HG02885 (cell line): ENCODE measurements around the gene NEIL3.

Experiments used
- ATAC-seq: cut with Tn5 transposase; IDR thresholded peaks from one replicate; pipeline ENCODE4 v1.9.1; 2021; ENCODE audit warnings: mild to moderate bottlenecking; ENCODE audit not compliant: unreplicated experiment, poor library complexity

Gene NEIL3, protein sequence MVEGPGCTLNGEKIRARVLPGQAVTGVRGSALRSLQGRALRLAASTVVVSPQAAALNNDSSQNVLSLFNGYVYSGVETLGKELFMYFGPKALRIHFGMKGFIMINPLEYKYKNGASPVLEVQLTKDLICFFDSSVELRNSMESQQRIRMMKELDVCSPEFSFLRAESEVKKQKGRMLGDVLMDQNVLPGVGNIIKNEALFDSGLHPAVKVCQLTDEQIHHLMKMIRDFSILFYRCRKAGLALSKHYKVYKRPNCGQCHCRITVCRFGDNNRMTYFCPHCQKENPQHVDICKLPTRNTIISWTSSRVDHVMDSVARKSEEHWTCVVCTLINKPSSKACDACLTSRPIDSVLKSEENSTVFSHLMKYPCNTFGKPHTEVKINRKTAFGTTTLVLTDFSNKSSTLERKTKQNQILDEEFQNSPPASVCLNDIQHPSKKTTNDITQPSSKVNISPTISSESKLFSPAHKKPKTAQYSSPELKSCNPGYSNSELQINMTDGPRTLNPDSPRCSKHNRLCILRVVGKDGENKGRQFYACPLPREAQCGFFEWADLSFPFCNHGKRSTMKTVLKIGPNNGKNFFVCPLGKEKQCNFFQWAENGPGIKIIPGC

GRCh38 chr4:177309522-177310371, at the start of gene NEIL3:
Gene NEIL3, plus strand, starts transcription at chr4:177309874. Its CDS starts 80 bp downstream, at chr4:177309954.
- ATAC-seq: peak; percentile 85

DNA sequence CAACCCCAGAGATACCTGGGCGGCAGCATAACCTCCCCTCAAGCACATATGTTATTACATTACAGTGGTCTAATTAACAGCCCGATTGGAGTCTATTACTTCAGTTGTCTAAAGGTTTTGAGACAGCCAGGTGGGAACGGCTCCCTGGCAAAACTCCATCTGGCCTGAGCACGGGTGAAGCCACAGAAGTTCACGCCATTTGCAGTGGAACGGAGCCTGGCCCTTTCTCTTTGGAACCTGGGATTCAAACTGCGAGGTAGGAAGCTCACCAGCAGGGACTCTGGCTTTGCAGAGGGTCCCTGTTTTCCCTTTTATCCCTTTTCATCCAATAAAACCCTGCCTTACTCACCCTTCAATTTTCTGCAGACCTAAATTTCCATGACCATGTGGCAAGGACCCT, 45.9 kb upstream of the NEIL3 start:
- ATAC-seq: no peak

- no peak for ATAC-seq
Measured at GRCh38 chr4:177264788-177265422, 44.8 kb upstream of the NEIL3 start.

GRCh38 chr4:177265729-177266128, 43.9 kb upstream of the NEIL3 start:
- no peak for ATAC-seq

GRCh38 chr4:177266506-177266905, 43.2 kb upstream of the NEIL3 start:
- no peak for ATAC-seq

GRCh38 chr4:177267911-177268310, 41.8 kb upstream of the NEIL3 start:
- ATAC-seq: no peak

GRCh38 chr4:177271091-177271490, 38.6 kb upstream of the NEIL3 start:
- no peak for ATAC-seq

DNA sequence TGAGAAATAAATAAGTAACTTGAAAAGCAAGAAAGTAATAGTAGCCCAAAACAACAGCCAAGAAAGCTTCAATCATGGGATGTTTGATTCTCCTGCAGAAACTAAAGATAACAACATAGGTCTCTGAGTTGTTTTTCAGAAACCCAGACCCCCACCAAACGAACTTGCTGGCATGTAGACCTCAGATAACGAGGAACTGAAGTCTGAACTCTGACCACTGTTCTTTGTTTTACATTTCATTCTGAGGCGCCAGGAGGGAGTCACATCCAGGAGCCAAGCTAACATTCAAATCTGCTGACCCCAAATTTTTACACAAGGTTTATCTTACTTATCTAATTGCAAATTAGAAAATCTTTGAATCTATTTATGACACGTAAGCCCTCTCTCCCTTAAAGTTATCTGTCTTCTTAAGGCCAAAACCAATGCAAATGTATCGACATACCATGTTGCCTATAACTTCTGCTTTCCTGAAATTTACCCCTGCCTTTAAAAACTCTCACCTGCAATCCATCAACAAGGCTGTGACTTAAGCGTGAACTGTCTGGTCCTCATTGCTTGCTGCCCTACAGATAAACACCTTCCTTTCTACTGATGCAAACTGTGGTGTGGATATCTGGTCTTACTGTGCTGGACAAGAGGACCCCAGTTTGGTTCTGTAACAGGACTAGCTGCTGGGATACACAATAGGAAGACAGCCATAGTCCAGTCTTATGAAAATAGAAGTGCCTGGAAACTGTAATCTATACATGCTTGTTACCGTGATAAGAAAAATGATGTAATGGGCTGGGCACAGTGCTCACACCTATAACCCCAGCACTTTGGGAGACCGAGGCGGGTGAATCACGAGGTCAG, 37.5 kb upstream of the NEIL3 start:
- no peak for ATAC-seq

- ATAC-seq: no peak
Measured at GRCh38 chr4:177275999-177276398, 33.7 kb upstream of the NEIL3 start.

- no peak for ATAC-seq
Measured at GRCh38 chr4:177281351-177281909, 28.2 kb upstream of the NEIL3 start.

- no peak for ATAC-seq
Measured at GRCh38 chr4:177282284-177282835, 27.3 kb upstream of the NEIL3 start.

GRCh38 chr4:177283167-177283566, 26.5 kb upstream of the NEIL3 start:
- no peak for ATAC-seq

- ATAC-seq: no peak
Measured at GRCh38 chr4:177285953-177286352, 23.7 kb upstream of the NEIL3 start.

GRCh38 chr4:177287255-177287654, 22.4 kb upstream of the NEIL3 start:
- no peak for ATAC-seq

DNA sequence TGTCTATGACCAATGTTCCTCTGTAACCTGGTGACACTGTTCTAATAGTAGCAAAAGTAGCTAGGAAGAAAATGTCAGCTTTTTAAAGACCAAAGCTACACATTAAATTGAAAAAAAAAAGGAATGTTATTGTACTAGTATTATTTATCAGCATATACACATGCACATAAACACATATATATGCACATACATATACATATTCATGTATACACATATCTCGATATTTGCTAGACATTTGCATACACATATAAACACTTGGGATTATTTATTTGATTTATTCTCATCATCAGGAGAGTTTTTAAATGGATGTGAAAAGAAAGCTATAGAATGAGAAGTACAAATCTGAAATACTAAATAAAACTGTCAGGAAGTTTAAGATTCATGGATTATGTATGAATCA, 21.3 kb upstream of the NEIL3 start:
- no peak for ATAC-seq

GRCh38 chr4:177290780-177291179, 18.9 kb upstream of the NEIL3 start:
- ATAC-seq: no peak

DNA sequence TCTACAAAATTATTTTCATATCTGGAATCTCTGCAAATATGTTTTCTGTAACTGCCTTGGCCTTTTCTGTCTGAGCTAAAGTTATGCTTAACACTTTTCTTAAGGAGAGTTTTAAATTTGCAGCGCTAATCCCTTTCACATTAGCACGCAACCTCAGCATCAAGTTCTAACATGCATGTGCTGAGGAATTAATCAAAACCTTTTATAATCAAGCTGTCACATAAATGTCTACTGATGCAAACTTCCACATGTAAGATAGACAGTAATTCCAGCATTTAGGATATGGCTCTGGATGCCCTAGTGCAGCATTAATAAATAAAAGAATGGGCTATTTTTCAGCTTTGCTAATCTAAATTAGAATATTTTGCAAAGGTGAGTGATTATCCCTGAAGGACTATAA, 17.5 kb upstream of the NEIL3 start:
- no peak for ATAC-seq

DNA sequence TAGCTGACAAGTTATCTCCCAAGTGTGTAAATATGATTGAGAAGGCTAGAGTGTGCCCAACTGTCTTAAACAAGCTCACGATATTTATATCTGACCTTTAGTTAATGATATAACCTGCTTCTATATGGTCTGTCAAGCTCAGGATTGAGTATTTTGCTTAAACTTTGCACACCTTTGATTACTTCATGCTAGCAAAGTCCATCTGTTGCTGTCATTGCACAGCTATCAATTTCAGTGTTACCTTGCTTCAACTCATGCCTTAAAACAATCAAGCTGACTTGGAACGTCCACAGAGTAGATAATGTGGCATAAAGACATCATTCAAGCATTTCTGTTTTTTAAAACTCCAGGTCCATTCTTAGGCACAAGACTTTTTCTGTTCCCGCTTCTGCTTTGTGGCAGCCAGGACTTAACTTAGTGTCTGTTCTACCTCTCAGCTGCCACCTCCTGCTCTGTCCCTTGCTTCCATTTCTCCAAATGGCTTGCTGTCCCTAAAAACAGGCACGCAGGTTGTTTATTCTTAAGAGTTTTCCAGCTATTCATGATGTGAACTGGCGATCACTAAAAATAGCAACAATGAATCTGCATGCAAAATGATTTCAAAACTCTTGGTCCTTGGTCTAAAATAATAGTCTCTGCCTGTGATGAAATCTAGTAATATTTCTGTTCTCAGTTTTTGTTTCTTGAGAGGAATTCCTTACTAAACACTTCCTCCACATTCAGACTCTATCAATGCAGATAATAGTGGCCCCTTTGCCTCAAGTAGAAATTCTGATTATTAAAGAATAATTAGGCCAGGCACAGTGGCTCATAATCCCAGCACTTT, 16.3 kb upstream of the NEIL3 start:
- ATAC-seq: no peak
